Dendritic cell treated with granulocyte-macrophage colony-stimulating factor and Interleukin-4, amounts not matched to agents 40 ng/mL and 50 ng/mL, for 4 days (primary cell): ENCODE data around the gene TBX21.

Source experiments
- H3K27ac Mint-ChIP-seq: one replicate; pipeline ENCODE4 v1.8.0; 2022; ENCODE audit warnings: mild to moderate bottlenecking, mixed read lengths
- H3K27me3 Mint-ChIP-seq: one replicate; pipeline ENCODE4 v1.8.0; 2022; ENCODE audit warnings: mild to moderate bottlenecking, mixed read lengths
- H3K36me3 Mint-ChIP-seq: one replicate; pipeline ENCODE4 v1.8.0; 2022; ENCODE audit warnings: low read depth, mixed read lengths
- H3K4me1 Mint-ChIP-seq: one replicate; pipeline ENCODE4 v1.8.0; 2022; ENCODE audit warnings: low read depth, mixed read lengths
- H3K4me3 Mint-ChIP-seq: one replicate; pipeline ENCODE4 v1.8.0; 2022; ENCODE audit warnings: mild to moderate bottlenecking, moderate library complexity, mixed read lengths
- H3K9me3 Mint-ChIP-seq: one replicate; pipeline ENCODE4 v1.8.0; 2022; ENCODE audit warnings: mixed read lengths
- intact Hi-C: fragments of 100-400 bp; cut with micrococcal nuclease; formaldehyde crosslinking; loops from one replicate; pipeline ENCODE4 v1.15.0; 2022

The TBX21 gene

GRCh38 chr17:47774331-47774730 lies 41.3 kb downstream of the TBX21 start:
- Mint-ChIP-seq H3K9me3 (no peaks in the 10 kb centered on the region), H3K4me1 (peaks cover 32% of the 10 kb centered on the region), H3K4me3 (no peak overlapping the region), H3K36me3 (no peaks in the 10 kb centered on the region), H3K27ac (no peak overlapping the region), H3K27me3 (peaks cover 52% of the 10 kb centered on the region)
- intact Hi-C loops, result no loop called here

- peaks cover 32% of the 10 kb centered on the region for H3K4me1 Mint-ChIP-seq
- no peak overlapping the region for H3K27ac Mint-ChIP-seq
- H3K27me3 Mint-ChIP-seq, result peaks cover 56% of the 10 kb centered on the region
- intact Hi-C loops, result no loop called here
- no peaks in the 10 kb centered on the region for H3K9me3 Mint-ChIP-seq
- H3K4me3 Mint-ChIP-seq, result no peak overlapping the region
- H3K36me3 Mint-ChIP-seq, result no peaks in the 10 kb centered on the region
These were observed 42.0 kb downstream of the TBX21 start for GRCh38 chr17:47774987-47775580.

- no peak overlapping the region for H3K4me3 Mint-ChIP-seq
- no peaks in the 10 kb centered on the region for H3K9me3 Mint-ChIP-seq
- H3K27me3 Mint-ChIP-seq, result peaks cover 71% of the 10 kb centered on the region
- intact Hi-C loops, result loop anchor here (2.0 kb wide), 1 partner anchor 114 kb away; no protein-coding TSS in a partner anchor
- H3K27ac Mint-ChIP-seq, result no peak overlapping the region
- H3K36me3 Mint-ChIP-seq, result no peaks in the 10 kb centered on the region
- H3K4me1 Mint-ChIP-seq, result peaks cover 32% of the 10 kb centered on the region
These were observed 43.5 kb downstream of the TBX21 start for GRCh38 chr17:47776330-47777197.

GRCh38 chr17:47778184-47778635 lies 45.2 kb downstream of the TBX21 start:
- H3K36me3 Mint-ChIP-seq, result no peaks in the 10 kb centered on the region
- H3K4me1 Mint-ChIP-seq, result peaks cover 30% of the 10 kb centered on the region
- H3K27ac Mint-ChIP-seq, result no peak overlapping the region
- H3K27me3 Mint-ChIP-seq, result peaks cover 74% of the 10 kb centered on the region
- no peak overlapping the region for H3K4me3 Mint-ChIP-seq
- intact Hi-C loops, result no loop called here
- H3K9me3 Mint-ChIP-seq, result no peaks in the 10 kb centered on the region

- intact Hi-C loops, result no loop called here
- H3K9me3 Mint-ChIP-seq, result no peaks in the 10 kb centered on the region
These were observed 48.4 kb downstream of the TBX21 start for GRCh38 chr17:47781397-47781796.

GRCh38 chr17:47785538-47786123 lies 52.6 kb downstream of the TBX21 start:
- H3K4me1 Mint-ChIP-seq, result peaks cover 10% of the 10 kb centered on the region
- H3K36me3 Mint-ChIP-seq, result no peaks in the 10 kb centered on the region
- intact Hi-C loops, result no loop called here
- no peaks in the 10 kb centered on the region for H3K9me3 Mint-ChIP-seq
- no peak overlapping the region for H3K27ac Mint-ChIP-seq
- H3K4me3 Mint-ChIP-seq, result no peak overlapping the region
- peaks cover 74% of the 10 kb centered on the region for H3K27me3 Mint-ChIP-seq

More at GRCh38 chr17:47781397-47781796, 48.4 kb downstream of the TBX21 start:
- no peak overlapping the region for H3K4me3 Mint-ChIP-seq
- H3K27me3 Mint-ChIP-seq, result peaks cover 71% of the 10 kb centered on the region
- no peaks in the 10 kb centered on the region for H3K36me3 Mint-ChIP-seq
- peaks cover 6% of the 10 kb centered on the region for H3K4me1 Mint-ChIP-seq
- no peak overlapping the region for H3K27ac Mint-ChIP-seq

GRCh38 chr17:47789611-47790561 lies 56.9 kb downstream of the TBX21 start:
- H3K9me3 Mint-ChIP-seq, result no peaks in the 10 kb centered on the region
- H3K36me3 Mint-ChIP-seq, result no peaks in the 10 kb centered on the region
- H3K4me1 Mint-ChIP-seq, result peaks cover 10% of the 10 kb centered on the region
- intact Hi-C loops, result loop anchor here (10.0 kb wide), 1 partner anchor 125 kb away; no protein-coding TSS in a partner anchor
- peak overlapping the region; percentile 49 for H3K4me3 Mint-ChIP-seq
- H3K27ac Mint-ChIP-seq, result no peak overlapping the region
- H3K27me3 Mint-ChIP-seq, result peaks cover 79% of the 10 kb centered on the region

GRCh38 chr17:47791025-47791424 lies 58.0 kb downstream of the TBX21 start:
- Mint-ChIP-seq H3K4me3 (no peak overlapping the region), H3K27ac (no peak overlapping the region)
- intact Hi-C loops, result loop anchor here (10.0 kb wide), 1 partner anchor 126 kb away; no protein-coding TSS in a partner anchor

GRCh38 chr17:47792457-47792856 lies 59.4 kb downstream of the TBX21 start:
- intact Hi-C loops, result loop anchor here (10.0 kb wide), 1 partner anchor 128 kb away; no protein-coding TSS in a partner anchor
- H3K4me1 Mint-ChIP-seq, result peaks cover 10% of the 10 kb centered on the region
- peaks cover 76% of the 10 kb centered on the region for H3K27me3 Mint-ChIP-seq

More at GRCh38 chr17:47791025-47791424, 58.0 kb downstream of the TBX21 start:
- no peaks in the 10 kb centered on the region for H3K9me3 Mint-ChIP-seq
- H3K27me3 Mint-ChIP-seq, result peaks cover 79% of the 10 kb centered on the region
- H3K4me1 Mint-ChIP-seq, result peaks cover 10% of the 10 kb centered on the region
- no peaks in the 10 kb centered on the region for H3K36me3 Mint-ChIP-seq

GRCh38 chr17:47792979-47793378 lies 59.9 kb downstream of the TBX21 start:
- Mint-ChIP-seq H3K9me3 (no peaks in the 10 kb centered on the region), H3K27ac (no peak overlapping the region), H3K36me3 (no peaks in the 10 kb centered on the region), H3K4me1 (peaks cover 10% of the 10 kb centered on the region), H3K4me3 (no peak overlapping the region), H3K27me3 (peaks cover 71% of the 10 kb centered on the region)
- intact Hi-C loops, result loop anchor here (10.0 kb wide), 1 partner anchor 128 kb away; no protein-coding TSS in a partner anchor

More at GRCh38 chr17:47792457-47792856, 59.4 kb downstream of the TBX21 start:
- Mint-ChIP-seq H3K27ac (no peak overlapping the region), H3K9me3 (no peaks in the 10 kb centered on the region), H3K4me3 (no peak overlapping the region), H3K36me3 (no peaks in the 10 kb centered on the region)
